Activated naive CD8-positive, alpha-beta T cell treated with anti-CD3 and anti-CD28 coated beads, Interleukin-2, amount 50 U/mL, for 16 hours (primary cell): Measurements from ENCODE around the gene ANKS3.

Experiments used
- DNase-seq: peaks from one replicate; pipeline ENCODE4 v3.0.0-alpha.2; 2020; ENCODE audit warnings: low read depth, low spot score

The ANKS3 gene

DNA sequence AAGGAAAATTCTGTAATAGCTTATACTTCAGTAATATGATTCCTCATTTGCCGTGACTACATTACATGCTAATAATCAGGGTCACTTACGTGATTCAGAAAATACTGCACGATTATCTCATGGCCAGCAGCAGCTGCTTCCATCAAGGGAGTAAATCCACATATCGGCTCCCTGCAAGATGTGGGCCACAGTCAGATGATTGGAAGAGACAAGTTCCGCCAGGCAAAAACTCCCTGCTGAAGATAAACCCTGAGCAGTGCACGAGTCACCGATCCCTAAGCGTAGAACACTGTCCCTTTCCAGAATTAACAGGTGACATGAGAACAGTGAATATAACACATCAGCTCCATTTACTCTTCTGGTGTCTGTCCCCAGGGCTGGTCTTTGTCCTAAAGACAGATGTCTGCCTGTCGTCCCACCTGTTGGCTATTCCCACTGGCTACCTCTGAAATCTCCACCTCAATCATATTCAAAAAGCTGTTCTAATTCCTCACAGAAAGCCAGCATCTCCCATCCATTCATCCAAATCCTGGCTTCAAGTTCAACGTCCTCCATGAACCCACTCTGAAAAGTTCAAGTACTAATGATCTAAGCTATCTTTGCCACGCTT lies 9.3 kb downstream of the ANKS3 start:
- no peak for DNase-seq

DNA sequence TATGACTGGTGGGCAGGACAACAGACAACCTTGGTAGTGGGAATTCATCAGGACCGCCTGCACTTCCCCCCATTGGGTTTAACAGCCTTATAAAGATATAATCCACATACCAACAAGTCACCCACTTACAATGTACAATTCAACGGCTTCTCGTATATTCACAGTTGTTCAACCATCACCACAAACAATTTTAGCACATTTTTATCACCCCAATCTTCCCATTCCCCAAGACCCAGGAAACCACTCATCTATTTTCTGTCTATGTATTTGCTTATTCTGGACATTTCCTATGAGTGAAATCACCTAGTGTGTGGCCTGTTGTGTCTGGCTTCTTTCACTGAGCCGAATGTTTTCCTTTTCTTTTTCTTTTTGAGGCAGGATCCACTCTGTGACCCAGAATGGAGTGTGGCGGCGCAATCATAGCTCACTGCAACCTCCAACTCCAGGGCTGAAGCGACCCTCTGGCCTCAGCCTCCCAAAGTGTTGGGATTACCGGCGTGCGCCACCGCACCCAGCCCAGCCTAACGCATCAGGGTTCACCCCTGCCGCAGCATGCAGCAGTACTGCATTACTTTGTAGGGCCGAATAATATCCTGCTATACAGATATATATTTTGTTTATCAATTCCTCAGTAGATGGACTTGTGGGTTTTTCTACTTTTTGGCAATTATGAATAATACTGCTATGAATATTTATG lies 10.9 kb downstream of the ANKS3 start:
- DNase-seq = no peak

DNA sequence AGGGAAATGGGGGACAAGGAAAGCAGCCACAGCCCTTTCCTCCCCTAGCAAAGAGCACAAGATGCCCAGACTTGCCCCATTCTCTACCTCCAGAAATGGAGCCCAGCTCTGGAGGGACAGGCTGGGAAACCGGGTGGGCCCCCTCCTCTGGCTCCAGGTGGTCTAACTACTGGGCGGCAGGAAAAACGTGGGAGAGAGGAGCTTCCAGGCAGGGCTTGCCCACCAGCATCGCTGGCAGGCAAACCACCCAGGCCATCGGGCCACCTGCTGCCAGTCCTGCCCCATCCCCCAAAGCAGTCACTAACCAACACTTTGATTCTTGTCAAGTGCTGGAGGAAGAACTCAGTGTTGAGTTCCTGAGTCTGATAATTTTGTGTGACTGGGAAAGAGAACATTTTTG lies 15.6 kb downstream of the ANKS3 start:
- DNase-seq = no peak

DNA sequence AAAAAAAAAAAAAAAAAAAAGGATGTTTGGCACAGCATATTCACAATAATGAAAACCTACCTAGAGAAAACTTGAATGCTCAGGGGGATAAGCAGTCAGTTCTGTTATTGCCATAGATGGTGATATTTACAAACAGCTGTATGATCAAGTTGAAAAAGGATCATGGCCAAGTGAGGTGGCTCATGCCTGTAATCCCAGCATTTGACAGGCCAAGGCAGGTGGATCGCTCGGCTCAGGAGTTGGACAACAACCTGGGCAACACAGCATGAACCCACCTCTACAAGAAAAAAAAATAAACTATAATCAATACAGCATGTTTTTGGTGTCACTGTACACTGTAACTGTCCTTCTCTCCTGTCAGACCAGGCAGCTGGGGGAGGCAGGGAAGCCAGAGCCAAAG lies 19.1 kb downstream of the ANKS3 start:
- no peak for DNase-seq

DNA sequence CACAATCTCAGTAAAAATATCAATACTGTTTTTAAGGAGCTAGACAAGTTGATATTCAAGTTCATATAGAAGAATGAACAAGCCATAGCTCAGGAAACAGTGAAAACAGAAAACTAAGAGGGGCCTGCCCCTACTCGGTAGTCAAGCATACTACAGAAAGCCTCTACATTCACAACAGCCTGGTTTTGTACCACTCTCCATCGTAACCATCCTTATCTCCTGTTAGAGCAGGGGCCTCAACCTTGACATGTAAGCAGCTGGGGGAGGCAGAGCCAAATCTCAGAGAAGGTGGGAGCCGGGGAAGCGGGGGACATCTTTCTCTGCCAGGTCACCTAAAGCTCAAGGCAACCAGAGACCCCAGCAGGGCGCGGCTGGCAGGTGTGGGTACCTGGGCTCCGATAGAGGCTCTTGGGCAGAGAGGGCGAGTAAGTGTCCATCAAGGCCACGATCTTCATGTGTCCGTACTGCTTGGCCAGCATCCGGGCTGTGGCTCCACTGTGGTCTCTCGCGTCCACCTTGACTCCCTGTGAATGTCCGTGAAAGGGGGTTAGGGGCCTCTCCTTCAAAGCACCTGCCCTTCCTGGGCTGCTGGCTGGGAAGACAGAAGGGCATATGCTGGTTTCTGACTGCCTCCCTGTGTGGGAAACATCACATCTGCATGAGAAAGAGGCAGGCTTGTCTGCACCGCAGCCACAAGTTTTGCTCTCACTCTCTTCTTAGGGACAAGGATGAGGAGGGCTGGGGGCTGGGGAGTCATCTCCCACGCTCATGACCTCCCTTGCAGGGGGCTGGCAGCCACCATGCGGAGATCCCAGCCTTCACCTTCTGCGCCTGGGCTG lies 20.2 kb downstream of the ANKS3 start:
- no peak for DNase-seq

DNA sequence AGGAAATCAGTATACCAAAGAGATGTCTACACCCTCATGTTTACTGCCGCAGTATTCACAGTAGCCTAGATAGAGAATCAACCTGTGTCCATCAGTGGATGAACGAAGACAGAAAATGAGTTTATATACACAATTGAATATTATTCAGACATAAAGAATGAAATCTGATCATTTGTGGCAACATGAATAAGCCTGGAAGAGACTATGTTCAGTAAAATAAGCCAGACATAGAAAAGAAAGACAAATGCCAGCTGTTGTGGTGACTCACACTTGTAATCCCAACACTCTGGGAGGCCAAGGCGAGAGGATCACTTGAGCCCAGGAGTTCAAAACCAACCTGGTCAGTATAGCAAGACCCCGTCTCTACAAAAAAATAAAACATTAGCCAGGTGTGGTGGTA lies 24.6 kb downstream of the ANKS3 start:
- DNase-seq = no peak

DNA sequence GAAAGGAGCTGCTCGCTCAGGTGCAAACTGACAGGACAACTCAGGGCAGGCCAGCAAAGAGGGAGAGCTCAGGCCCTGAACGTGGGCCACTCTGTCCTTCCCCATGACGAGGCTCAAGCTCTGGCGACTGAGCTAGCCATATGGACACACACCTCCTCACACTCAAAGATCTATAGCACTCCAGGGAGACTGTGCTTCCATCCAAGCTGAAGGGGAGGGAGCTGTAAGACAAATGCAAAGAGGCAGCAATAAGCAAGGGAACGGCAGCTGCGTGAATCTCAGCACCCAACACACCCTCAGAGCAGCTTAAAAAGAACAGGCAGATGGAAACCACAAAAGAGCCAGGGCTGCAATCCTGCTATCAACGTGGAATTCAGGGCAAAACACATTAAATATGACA lies 27.2 kb downstream of the ANKS3 start:
- DNase-seq = no peak

DNA sequence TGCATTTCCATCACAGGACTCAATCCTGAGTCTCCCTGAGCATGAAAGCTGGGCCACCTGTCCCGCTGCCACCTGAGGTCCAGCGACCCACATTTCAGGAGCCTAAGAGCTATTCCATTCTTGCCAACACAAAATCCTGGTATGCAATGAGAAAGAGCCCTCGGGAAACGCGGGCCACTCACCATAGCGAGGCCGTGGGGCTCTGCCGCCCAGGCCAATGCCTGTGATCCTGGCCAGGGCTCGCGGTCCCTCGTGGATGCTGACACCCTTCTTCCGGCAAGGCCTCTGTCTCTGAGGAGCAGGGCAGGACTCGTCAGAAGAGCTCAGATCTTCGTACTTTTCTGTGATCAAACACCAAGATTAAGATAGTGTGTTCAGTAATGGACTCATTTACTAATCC lies 29.2 kb downstream of the ANKS3 start:
- DNase-seq = no peak

DNA sequence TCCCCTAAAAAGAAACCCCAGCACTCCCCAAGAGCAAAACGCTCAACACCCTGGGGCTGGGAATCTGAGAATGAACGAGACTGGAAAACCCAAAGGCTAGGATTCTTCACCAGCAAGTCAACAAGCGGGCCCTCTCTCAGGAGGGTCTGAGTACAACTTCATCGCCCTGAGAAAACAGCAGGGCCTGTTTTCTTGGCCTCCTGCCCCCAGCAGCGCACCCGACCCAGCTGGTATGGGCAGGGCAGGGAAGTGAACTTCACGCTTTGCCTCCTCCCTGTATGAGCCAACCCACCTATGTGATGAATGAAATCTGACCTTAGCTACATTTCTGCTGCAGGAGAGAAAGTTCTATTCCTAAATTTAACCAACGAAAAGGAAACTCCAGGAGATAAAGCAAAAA lies 29.6 kb downstream of the ANKS3 start:
- DNase-seq = no peak

DNA sequence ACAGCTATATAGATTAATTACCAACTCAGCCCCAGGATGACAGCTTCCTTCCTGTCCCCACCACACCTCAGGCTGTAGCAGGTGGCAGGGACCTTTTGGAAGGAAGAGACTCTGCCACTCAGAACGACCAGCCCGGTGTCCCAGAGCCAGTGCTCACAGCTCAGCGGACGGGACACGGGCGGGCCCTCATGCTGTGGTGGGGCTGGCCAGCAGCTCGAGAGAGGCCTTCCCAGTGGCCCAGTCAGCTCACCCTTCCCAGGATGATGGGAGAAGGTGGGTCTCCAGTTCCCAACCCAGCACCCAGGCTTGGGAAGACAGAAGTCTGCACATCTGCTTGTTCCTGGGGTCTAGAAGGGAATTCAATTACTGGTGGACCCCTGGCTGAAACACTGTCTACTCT lies 30.2 kb downstream of the ANKS3 start:
- no peak for DNase-seq

DNA sequence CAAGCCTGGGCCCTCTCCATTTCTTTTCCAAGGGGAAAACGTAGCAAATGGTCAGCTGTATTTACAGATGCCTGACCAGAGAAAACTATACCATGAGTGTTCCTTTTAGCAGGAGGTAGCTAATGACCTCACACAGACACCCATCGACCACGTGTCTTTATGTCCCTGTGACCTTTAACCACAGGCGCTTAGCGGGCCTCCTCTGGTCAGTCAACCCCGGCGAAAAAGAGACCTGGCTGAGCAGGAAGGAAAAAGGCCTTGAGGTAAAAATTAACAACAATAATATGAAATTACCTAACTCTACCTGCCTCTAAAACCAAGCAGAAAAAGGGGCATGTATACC lies 31.6 kb downstream of the ANKS3 start:
- no peak for DNase-seq

DNA sequence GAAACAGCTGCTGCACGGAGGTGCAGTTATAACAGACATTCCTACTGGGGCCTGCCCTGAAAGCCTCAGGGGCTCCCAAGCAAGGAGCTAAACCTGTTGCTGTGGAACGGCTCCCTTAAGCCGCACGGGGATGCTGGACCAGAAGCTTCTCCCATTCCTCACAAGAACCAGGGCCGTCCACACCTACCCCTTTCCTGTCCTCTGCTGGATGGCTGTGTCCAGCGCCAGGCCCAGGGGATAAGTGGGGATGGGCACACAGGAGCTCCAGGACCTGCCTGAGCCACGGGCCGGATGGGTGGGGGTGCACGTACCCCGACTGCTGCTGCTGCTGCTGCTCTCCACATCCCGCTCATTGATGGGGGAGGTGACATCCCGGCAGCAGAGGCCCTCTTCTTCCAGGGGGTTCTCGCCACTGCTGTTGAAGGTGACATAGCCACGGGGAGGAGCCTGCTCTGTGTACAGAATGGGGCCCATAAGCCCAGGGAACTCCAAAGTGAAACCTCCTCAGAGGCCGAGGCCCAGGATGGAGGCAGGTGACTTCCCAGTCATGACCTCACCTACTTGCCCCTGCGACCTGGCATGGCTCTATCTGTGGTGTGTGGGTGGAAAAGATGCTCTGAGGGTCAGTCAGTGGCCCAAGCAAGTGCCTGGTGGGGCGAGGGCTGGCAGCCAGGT lies 32.1 kb downstream of the ANKS3 start:
- DNase-seq = no peak

DNA sequence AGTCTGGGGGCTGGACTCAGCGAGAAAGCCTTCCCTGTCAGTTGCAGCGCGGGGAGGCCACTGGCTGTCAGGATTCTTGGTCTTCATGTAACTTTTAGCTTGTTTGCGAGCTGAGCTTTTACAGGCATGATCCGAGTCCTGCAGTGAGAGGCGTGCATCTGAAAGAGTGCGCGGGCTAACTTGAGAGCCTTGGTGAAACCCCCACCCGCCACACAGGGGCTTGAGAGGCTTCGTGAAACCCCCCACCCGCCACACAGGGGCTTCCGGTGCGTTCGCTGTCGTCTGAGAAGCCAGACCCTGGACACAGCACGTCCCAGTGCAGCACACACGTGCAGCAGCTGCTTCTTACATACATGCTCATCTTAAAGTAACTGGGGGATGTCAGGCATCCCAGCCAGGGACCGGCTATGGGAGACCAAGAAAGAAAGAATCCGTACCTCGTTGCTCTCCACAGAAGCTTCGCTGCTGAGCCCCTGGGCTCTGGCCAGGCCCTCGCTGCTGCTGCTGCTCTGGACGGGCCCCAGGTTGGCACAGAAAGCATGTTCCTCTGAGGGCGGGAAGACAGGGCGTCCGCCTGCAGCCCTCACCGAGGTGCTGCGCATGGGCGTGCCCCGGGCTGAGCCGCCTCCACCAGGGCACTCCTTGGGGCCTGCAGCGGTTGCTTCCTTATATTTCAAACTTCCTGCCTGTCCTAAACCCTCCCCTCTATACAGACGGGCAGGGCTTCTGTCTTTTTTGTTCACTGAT lies 32.9 kb downstream of the ANKS3 start:
- no peak for DNase-seq

DNA sequence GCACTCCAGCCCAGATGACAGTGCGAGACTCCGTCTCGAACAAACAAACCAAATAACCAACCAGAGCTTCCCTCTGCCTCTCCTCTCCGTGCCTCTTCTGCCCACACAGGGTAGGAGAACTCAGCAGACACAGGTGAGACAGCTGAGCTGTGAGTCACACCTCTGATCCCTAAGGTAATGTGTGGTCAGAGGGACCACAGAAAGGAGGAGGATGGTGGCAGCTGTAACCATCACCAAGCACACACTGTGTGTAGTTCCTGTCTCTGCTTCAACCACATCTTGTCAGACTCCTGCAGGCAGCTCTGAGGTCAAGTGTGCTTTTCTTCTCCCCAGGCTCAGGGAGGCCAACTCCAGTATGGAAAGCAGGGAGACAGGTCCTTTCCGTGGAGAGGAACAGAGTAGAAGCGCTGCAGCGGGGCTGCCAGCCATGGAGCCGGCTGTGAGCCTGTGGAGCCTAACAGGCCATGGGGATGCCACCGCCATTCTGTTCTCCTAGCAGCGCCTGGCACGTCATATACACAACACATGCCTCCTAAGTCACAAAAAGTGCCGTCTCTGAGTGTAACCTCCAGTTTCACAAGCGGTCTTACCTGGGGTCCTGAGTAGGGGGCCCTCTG lies 33.6 kb downstream of the ANKS3 start:
- DNase-seq = no peak

DNA sequence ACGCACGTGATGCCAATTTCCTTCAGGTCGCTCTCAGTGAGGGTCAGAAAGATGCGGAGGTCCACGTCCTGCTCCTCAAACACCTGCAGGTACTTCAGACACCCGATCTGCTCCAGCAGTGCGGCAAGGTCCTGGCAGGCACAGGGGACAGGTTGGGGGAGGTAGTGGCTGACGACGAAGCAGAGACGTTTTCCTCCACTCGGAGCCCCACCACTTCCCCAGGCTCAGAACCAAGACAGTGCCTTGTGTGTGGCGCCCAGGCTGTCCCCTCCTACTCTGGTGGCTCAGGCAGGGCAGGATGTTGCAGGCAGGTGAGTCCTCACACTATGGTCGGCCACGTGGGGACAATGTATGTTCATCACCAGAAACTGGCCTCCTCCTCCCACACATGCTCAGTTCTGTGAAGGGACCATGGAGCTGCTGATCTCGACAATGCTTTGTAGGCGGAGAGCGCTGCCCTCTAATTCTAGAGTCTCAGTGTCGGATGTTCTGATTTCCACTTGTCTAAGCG lies 35.0 kb downstream of the ANKS3 start:
- DNase-seq = no peak

DNA sequence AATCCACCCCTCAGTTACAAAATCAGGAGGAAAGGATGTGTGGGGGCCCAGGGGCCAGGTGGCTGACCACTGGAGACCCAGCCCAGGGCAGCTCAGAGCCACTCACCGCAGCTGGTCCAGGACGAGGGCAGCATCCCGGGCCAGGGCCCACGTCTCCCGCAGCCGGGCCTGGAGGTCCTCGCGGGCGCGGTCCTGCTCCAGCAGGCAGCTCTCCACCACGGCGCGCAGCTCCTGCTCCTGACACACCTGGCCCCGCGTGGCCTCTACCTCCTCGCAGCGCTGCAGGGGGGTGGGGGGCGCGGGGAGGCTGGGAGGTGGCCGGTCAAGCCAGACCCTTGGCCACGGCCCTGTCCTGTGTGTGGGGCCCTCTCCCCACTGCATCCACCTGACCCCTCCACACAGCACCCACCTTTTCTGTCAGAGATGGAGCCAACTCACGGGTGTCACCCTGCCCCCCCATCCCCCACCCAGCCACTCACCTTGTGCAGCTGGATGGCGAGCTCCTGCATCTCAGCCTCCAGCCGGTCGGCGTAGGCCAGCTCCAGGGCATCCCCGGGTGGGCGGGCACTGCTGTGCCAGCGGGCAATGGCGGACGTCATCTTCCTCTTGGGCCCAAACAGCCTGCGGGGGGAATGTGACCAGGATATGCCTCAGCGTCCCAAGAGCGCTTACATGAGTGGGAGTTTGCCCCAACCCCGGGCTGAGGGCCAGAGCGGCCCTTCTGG lies 35.6 kb downstream of the ANKS3 start:
- no peak for DNase-seq

DNA sequence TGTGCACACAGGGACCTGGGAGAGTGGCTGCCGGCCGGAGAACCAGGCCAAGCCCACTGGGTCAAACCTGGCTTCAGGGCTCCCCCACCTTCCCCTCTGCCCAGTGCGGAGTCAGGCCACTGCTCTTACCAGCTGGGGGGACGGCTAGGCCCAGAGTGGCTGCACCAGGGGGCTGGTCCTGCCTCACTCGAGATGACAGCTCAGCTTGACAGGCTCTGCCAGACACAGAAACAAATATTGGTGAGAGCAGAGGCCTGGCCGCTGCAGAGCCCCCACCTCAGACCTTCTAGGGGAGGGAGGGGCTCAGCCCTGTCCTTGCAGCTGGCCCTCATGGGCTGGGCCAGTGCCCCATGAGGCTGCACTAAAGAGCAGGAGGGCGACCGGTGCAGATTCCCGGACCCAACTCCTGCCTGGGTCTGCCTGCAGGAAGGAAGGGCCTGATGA lies 36.2 kb downstream of the ANKS3 start:
- DNase-seq = no peak

DNA sequence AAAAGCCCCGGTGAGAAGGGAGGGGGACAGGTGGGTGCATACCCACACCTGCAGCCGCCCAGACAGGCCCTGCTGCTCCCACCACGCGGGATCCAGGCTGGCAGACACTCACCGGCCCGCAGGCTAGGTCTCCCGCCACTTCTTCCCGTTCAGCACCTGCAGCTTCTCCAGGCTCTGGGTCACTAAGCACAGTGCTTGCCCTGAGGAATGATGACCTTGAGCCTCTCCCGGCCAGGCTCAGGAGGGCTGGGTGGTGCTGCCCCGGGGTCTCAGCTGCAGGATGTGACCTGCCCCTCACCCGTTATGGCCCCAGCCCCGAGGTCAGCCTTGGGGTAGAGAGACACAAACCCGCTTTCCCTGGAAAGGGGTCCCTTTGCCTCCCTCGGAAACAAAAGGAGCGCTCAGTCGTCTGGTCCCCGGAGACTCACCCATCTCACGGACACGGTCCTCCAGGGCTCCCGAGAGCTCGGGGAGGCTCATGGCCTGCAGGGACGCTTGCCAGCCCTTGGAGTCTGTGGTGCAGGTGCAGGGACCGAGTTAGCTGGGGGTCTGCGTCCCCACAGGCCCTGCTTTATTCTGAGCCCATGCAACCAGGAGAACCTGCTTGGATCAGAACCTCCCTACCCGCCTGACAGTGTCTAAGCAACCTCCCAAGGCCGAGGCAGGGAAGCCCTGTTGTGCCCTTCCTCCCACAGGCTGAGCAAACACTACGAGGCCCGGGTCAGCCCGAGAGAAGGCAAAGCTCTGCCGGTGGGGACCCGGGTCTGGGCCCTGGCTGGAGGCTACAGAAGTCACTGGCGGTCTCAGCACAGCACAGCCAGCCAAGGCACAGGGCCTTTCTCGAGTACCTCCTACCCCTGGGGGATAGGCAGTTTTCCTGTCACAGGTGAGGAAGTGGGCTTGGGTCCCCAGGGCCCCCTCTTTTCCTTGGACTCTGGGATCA lies 36.9 kb downstream of the ANKS3 start:
- DNase-seq = no peak
